Activated CD4-positive, alpha-beta T cell treated with anti-CD3 and anti-CD28 coated beads, Interleukin-2, amount 50 U/mL, for 4 hours (primary cell): ENCODE measurements around the gene C6orf89.
A peak's percentile ranks its signal among the peaks of the same experiment; 100 is the strongest.

Experiments used
- DNase-seq, 2 experiments: peaks; one replicate each; pipeline ENCODE4 v3.0.0-alpha.2; 2020

Gene C6orf89

GRCh38 chr6:36954262-36954931 lies 68.6 kb downstream of the C6orf89 start, which contains the start of gene PI16:
PI16 (plus strand) TSS chr6:36954738; CDS start chr6:36954761, 23 bp downstream.
- DNase-seq = no peak

- DNase-seq = no peak
Observed at GRCh38 chr6:36955136-36955535, 69.4 kb downstream of the C6orf89 start.

GRCh38 chr6:36955671-36956445 lies 70.1 kb downstream of the C6orf89 start:
- DNase-seq = no peak

- DNase-seq = no peak
Observed at GRCh38 chr6:36956446-36956820, 70.7 kb downstream of the C6orf89 start.

- DNase-seq = no peak
Observed at GRCh38 chr6:36957773-36958271, 72.1 kb downstream of the C6orf89 start.

GRCh38 chr6:36958775-36959554 lies 73.2 kb downstream of the C6orf89 start:
- DNase-seq = no peak

GRCh38 chr6:36959555-36960250 lies 74.0 kb downstream of the C6orf89 start:
- DNase-seq = no peak

- no peak for DNase-seq
Observed at GRCh38 chr6:36961441-36962435, 76.0 kb downstream of the C6orf89 start.

- peak; percentile 76 to 79 for DNase-seq
Observed at GRCh38 chr6:36962874-36963273, 77.1 kb downstream of the C6orf89 start.

GRCh38 chr6:36963451-36964290 lies 77.9 kb downstream of the C6orf89 start:
- DNase-seq = no peak

- no peak for DNase-seq
Observed at GRCh38 chr6:36964349-36964748, 78.6 kb downstream of the C6orf89 start.

GRCh38 chr6:36964908-36965307 lies 79.2 kb downstream of the C6orf89 start:
- DNase-seq = no peak

GRCh38 chr6:36967301-36967700 lies 81.5 kb downstream of the C6orf89 start:
- no peak for DNase-seq

- DNase-seq = no peak
Observed at GRCh38 chr6:36967757-36968156, 82.0 kb downstream of the C6orf89 start.

- DNase-seq = no peak
Observed at GRCh38 chr6:36968266-36968977, 82.7 kb downstream of the C6orf89 start.

GRCh38 chr6:36969240-36969691 lies 83.5 kb downstream of the C6orf89 start:
- no peak for DNase-seq

GRCh38 chr6:36969988-36970891 lies 84.5 kb downstream of the C6orf89 start:
- no peak for DNase-seq
